22Rv1 (cell line): ENCODE data around the gene AGO3.

ENCODE experiments used
- H3K27ac ChIP-seq: fragments of 450-650 bp; 2 replicates; pipeline ENCODE4 v1.5.1; 2017
- ZFX ChIP-seq: fragments of 450-650 bp; IDR thresholded peaks from 2 replicates; pipeline ENCODE4 v1.6.1; 2017; ENCODE audit warnings: antibody characterized with exemption, borderline replicate concordance
- TF ChIP-seq, protein P1 (sequence below): fragments of 450-650 bp; IDR thresholded peaks from 2 replicates; pipeline ENCODE4 v1.5.1; 2017; ENCODE audit warnings: mild to moderate bottlenecking

The AGO3 gene

DNA sequence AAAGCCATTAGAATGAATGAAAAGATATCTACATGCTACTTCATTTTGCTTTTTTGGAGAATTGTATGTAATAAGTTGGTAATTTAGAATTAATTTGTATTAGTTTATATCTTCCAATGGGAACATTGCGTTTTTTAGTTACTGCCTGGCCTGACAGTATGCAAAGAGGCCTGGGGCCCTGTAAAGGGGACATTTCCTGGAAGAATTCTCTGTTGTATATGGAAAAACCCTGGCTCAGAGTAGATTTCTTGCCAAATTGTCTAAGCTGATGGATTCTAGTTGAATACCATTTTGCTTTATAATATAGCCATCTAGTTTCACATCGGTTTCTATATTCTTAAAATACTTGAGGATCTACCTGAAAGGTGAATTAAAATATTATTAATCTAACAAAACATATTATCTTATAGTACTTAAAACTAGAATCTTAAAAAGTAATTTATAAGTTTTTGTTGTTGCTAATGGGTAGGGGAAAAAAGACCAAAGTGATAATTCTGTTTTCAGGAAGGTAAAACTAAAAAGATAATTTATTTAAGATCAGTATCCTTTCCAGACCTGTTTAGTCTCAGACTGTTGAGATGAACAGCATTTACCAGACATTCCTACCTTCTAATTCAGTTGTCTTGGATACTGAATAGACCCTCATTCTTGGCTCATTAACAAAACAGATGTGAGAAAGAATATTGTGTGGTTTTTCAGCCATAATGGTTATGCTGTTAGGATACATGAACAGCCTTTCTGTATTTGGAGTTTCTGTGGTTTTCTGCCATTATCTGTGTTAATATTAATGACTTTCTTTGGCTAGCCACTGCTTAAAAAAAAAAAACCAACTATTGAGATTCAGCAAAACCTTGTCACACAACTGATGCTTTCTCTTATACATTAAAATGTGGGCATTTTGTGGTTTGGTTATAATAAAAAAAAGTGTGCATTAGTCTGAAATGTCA, 4.8 kb downstream of the AGO3 start:
- no peak for TF ChIP-seq ZFX
- TF ChIP-seq, protein P1, sequence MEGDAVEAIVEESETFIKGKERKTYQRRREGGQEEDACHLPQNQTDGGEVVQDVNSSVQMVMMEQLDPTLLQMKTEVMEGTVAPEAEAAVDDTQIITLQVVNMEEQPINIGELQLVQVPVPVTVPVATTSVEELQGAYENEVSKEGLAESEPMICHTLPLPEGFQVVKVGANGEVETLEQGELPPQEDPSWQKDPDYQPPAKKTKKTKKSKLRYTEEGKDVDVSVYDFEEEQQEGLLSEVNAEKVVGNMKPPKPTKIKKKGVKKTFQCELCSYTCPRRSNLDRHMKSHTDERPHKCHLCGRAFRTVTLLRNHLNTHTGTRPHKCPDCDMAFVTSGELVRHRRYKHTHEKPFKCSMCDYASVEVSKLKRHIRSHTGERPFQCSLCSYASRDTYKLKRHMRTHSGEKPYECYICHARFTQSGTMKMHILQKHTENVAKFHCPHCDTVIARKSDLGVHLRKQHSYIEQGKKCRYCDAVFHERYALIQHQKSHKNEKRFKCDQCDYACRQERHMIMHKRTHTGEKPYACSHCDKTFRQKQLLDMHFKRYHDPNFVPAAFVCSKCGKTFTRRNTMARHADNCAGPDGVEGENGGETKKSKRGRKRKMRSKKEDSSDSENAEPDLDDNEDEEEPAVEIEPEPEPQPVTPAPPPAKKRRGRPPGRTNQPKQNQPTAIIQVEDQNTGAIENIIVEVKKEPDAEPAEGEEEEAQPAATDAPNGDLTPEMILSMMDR, result no peak
- H3K27ac ChIP-seq, result no peak overlapping the region

- no peak for TF ChIP-seq ZFX
- TF ChIP-seq, protein P1, result no peak
- H3K27ac ChIP-seq, result no peak overlapping the region
These were observed 5.9 kb downstream of the AGO3 start for GRCh38 chr1:35936838-35937237.

DNA sequence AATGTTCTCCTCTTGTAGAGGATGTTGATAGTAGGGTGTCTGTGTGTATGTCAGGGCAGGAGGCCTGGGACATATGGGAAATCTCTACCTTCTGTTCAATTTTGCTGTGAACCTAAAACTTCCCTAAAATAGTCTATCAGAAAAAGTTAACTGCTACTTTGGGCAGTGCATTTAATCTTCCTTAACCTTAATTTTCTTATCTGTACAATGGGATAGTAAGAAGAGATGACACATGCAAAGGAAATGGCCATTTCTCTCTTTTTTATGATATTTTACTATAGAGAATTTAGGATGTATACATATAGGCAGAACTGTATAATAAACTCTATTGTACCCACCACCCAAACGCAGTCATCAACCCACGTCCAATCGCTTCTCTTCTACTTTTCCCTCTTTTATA, 8.6 kb downstream of the AGO3 start:
- H3K27ac ChIP-seq, result no peak overlapping the region
- TF ChIP-seq ZFX, result no peak
- TF ChIP-seq, protein P1, result no peak

GRCh38 chr1:35945327-35945726, 14.4 kb downstream of the AGO3 start:
- TF ChIP-seq ZFX, result no peak
- TF ChIP-seq, protein P1, result no peak
- H3K27ac ChIP-seq, result no peak overlapping the region

DNA sequence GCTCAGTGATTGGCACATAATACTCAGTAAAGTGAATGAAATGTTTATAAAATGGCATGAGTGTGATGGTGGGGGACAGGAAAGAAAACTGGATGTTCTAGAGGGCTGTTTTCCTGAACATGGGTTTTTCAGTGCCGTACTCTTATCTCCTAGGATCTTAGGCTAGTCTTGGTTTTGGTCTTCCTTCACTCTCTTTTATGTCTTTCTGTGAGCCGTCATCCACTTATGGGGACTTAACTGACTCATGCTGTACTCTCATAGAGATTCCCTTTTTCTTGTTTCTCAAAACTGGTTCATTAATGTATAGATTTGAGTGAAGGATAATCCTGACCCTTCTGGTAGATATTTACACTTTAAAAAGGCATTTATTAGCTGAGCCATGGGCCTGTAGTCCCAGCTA, 16.6 kb downstream of the AGO3 start:
- TF ChIP-seq, protein P1, result no peak
- no peak for TF ChIP-seq ZFX
- H3K27ac ChIP-seq, result no peak overlapping the region

DNA sequence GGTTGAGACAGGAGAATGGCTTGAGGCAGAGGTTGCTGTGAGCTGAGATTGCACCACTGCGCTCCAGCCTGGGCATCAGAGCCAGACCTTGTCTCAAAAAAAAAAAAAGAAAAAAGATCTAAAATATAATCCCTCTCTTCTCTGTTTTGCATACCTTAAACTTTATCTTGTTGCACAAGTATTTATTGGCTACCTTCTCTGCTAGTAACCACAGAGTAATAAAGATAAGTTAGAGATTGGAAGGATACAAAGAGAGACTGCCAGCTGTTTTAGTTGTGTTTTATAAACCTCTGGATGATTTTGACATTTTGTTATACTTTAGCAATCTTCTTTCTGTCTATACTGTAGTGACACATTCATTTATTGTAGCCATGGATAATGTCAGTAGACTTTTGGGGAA, 27.7 kb downstream of the AGO3 start:
- TF ChIP-seq ZFX, result no peak
- TF ChIP-seq, protein P1, result no peak
- H3K27ac ChIP-seq, result no peak overlapping the region

- no peak for TF ChIP-seq ZFX
- TF ChIP-seq, protein P1, result no peak
- no peak overlapping the region for H3K27ac ChIP-seq
These were observed 28.4 kb downstream of the AGO3 start for GRCh38 chr1:35959304-35959703.
